Melanocyte of skin (primary cell): ENCODE measurements around the gene AIFM1. TPM values are rescaled to one million over a fixed set of nuclear protein-coding genes. Genes with fewer than 3 reads are reported as not detected.

ENCODE experiments used
- total RNA-seq, 2 donors: library from RNA; depleted of rRNA; stranded (reverse); fragments of >200 nt; gene quantifications; 2 replicates each; pipeline ENCODE4 v1.2.3, GENCODE V29; 2012

AIFM1 gene
- total RNA-seq, result 10 to 100 TPM; 28.2 to 33.6 TPM

DNA sequence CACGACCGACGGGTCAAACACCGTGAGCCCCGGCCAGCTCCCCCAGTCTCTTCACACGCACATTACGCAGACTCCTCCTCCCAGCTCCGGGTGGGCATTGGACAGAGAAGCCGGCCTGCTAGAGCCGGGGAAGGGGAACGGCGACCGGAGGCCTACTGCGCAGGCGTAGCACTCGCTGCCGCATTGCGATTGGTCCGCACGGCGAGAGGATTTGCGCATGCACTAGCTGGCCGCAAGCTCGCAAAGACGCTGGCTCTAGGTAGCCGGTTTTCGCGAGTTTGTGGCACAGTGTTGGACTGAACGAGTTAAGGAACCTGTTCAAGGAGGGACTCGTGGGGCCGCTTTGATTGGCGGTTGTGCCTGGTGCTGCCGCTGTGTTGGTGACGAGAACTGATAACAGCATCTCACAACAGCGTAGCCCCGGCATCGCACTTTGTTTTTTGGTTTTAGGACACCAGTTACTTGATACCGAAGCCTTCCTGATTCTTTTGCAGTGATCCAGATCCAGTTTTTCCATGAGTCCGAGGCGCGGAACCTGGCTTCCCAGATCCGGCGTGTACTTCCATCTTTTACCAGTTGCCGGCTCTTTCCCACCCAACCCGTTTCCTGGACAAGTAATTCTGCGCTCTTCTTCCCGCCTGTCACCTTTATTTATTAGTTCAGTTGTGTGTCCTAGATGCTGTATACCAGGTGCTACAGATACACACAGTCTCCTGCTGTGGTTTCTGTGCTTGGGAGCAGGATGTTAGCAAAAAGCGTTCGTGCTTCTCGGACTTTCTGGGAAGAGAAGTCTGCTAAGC, at the start of gene AIFM1:
Gene AIFM1 (minus strand): TSS at position 139 of the 800 bp plus-strand sequence. CDS start 185 bp downstream, outside the sequence.

DNA sequence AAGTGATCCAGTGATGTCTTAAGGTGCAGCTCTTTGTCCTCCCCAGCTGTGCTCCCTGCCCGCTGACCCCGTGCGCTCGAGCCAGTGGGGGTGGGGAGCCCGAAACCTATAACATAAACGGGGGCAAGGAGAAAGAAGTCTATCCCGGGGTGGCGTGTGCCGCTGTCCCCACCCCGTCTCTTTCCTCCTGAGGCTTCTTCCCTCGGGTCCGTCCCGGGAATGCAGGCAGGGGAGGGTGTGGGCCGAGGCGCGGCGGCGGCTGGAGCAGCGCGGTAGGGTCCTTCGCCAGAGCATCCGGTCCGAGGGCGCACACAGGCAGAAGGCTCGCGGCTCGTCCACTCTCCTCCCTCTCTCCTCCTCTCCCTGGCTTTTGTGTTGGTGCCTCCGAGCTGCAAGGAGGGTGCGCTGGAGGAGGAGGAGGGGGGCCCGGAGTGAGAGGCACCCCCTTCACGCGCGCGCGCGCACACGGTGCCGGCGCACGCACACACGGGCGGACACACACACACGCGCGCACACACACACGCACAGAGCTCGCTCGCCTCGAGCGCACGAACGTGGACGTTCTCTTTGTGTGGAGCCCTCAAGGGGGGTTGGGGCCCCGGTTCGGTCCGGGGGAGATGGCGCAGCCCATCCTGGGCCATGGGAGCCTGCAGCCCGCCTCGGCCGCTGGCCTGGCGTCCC, 5.9 kb upstream of the AIFM1 start, which contains the start of gene RAB33A:
Gene RAB33A (plus strand): TSS at position 517 of the 681 bp plus-strand sequence. CDS start 101 bp downstream, at position 618.

DNA sequence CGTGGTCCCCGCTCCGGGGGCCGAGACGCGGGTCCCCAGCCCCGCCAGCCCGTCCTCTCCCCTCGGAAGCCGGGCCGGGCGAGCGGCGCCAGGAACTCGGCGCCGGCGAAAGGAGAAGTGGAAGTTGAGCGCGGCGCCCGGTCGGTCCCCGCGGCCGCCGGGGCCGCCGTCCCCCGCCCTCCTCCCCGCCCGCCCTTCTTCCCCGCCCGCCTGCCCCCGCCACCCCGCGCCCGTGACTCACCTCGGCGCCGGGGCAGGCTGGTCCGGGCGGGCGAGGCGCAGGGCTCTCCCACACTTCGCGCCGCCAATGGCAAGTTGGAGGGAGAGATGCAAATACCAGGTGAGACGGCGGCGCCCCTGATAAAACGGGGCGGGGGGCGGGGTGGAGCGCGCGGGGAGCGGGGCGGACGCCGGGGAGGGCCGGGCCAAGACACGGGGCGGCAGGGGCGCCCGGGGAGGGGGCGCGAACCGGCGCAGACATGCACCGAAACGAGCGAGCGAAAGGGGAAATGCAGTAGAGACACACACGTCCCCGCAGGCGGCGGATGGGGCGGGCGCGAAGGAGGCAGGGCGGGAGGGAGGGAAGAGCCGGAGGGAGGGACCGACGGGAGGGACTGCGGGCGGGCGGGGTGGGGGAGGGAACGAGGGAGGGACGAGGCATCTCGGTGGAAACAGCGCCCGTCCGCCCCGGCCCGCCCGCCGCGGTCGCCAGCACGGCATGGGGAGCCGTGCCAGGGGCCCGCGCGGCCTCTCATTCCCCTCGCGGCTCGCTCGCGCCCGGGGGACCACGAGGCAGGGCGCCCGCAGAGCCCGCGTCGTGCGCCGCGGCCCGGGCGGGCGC, 55.0 kb downstream of the AIFM1 start, which contains the start of gene ELF4:
Gene ELF4 (minus strand): TSS at position 119 of the 841 bp plus-strand sequence. CDS start 29,167 bp downstream, outside the sequence.

Other genes with a start within 250 kb of the AIFM1 start
- gene BCORL1, start 183.2 kb downstream of the AIFM1 start, total RNA-seq, result 1 to 10 TPM; 2.1 to 2.3 TPM
- gene ELF4, start 55.3 kb downstream of the AIFM1 start, total RNA-seq, result 1 to 10 TPM; 5.2 to 7.0 TPM
- gene RAB33A, start 6.1 kb upstream of the AIFM1 start, total RNA-seq, result 10 to 100 TPM in 1 of 2 donors, 1 to 10 TPM in 1; 6.5 to 12.7 TPM
- 1 to 10 TPM; 4.8 to 6.3 TPM for gene ZNF280C, start 103.1 kb upstream of the AIFM1 start, total RNA-seq
- 1 to 10 TPM; 9.7 to 10.0 TPM for gene SLC25A14, start 174.1 kb upstream of the AIFM1 start, total RNA-seq
- not detected for gene GPR119, start 219.8 kb upstream of the AIFM1 start, total RNA-seq
- 10 to 100 TPM; 15.1 to 17.0 TPM for gene RBMX2, start 236.1 kb upstream of the AIFM1 start, total RNA-seq